HepG2 (cell line): Measurements from ENCODE around the gene SPECC1L. TPM values are rescaled to one million over a fixed set of nuclear protein-coding genes. Genes with fewer than 3 reads are reported as not detected.

Source experiments
- ATAC-seq: fragments of 200-7000 bp; cut with Tn5 transposase; 3 replicates; pipeline ENCODE4 v1.9.1; 2020; ENCODE audit warnings: mild to moderate bottlenecking, moderate library complexity
- BruUV-seq: library from RNA; stranded (reverse); fragments of 400-500 nt; replicated peaks from 2 replicates; lab custom pipeline; 2021; lab: Mats Ljungman, UMichigan
- CTCF ChIA-PET: fragments of 300-600 bp; formaldehyde crosslinking; extraction: SDS; loops from one replicate; lab custom pipeline; 2021; ENCODE audit warnings: low total read pairs, inconsistent platforms, low intra/inter-chr PET ratio; lab: Yijun Ruan, JAX
- POLR2A ChIA-PET: fragments of 350-600 bp; sonication (Branson Sonifier 250); formaldehyde crosslinking; loops from one replicate; lab custom pipeline; 2020; ENCODE audit warnings: antibody characterized with exemption, inconsistent platforms; lab: Yijun Ruan, JAX
- DNase-seq: peaks from one replicate; pipeline ENCODE4 v3.0.0-alpha.2; 2015; ENCODE audit warnings: low spot score
- FAIRE-seq: peaks from 3 replicates; lab custom pipeline; 2011; peaks lifted over from hg19 to GRCh38; lab: Jason Lieb, UNC
- H2AFZ ChIP-seq: one replicate; pipeline ENCODE4 v1.6.1; 2011; ENCODE audit warnings: low read length, inconsistent platforms
- H3K27ac ChIP-seq: fragments of 300-600 bp; 3 replicates; pipeline ENCODE4 v1.8.0; 2011; ENCODE audit warnings: mixed run types, mild to moderate bottlenecking, mixed read lengths, low read length, inconsistent platforms; ENCODE audit not compliant: insufficient read depth; ENCODE audit errors: extremely low read length
- H3K27me3 ChIP-seq, 2 experiments: fragments of 200-600 bp in 1 of 2; 2 replicates in 1 of 2; 3 replicates in 1 of 2; pipeline versions ENCODE4 v1.6.0 to v1.8.0; 2011; ENCODE audit warnings: low read length in 2 of 2, mild to moderate bottlenecking in 2 of 2, moderate library complexity in 2 of 2, inconsistent platforms in 1 of 2; ENCODE audit not compliant: insufficient read depth in 2 of 2, control insufficient read depth in 1 of 2
- H3K36me3 ChIP-seq, 2 experiments: fragments of 200-600 bp in 1 of 2; replicated peaks in 1 of 2; 2 replicates in 1 of 2; 3 replicates in 1 of 2; pipeline versions ENCODE4 v1.5.1 to v1.8.0; 2011; ENCODE audit warnings: low read length in 2 of 2, inconsistent platforms in 1 of 2; ENCODE audit not compliant: insufficient read depth in 2 of 2, control insufficient read depth in 1 of 2
- H3K4me1 ChIP-seq: 2 replicates; pipeline ENCODE4 v1.5.1; 2012; ENCODE audit warnings: low read length, inconsistent platforms; ENCODE audit not compliant: insufficient read depth
- H3K4me2 ChIP-seq: 2 replicates; pipeline ENCODE4 v1.6.0; 2011; ENCODE audit warnings: low read depth, low read length, inconsistent platforms
- H3K4me3 ChIP-seq, 3 experiments: fragments of 200-600 bp in 1 of 3; sonication (generic), shearing (Covaris generic) in 1 of 3; replicated peaks in 1 of 3; 2 replicates each; pipeline ENCODE4 v1.5.1; 2011 to 2016; ENCODE audit warnings: low read length in 3 of 3, inconsistent platforms in 2 of 3, low read depth in 2 of 3, mild to moderate bottlenecking in 2 of 3, control low read depth in 1 of 3, mixed read lengths in 1 of 3; ENCODE audit not compliant: insufficient read depth in 1 of 3
- H3K79me2 ChIP-seq: one replicate; pipeline ENCODE4 v1.6.1; 2011; ENCODE audit warnings: low read length, inconsistent platforms; ENCODE audit not compliant: insufficient read depth
- H3K9ac ChIP-seq: 2 replicates; pipeline ENCODE4 v1.6.0; 2011; ENCODE audit warnings: mild to moderate bottlenecking, low read depth, low read length, inconsistent platforms; ENCODE audit not compliant: insufficient read depth
- H3K9me3 ChIP-seq: 2 replicates; pipeline ENCODE4 v1.5.1; 2012; ENCODE audit warnings: mild to moderate bottlenecking, low read length
- H4K20me1 ChIP-seq: 2 replicates; pipeline ENCODE4 v1.6.0; 2011; ENCODE audit warnings: inconsistent platforms, mild to moderate bottlenecking, low read length, moderate library complexity; ENCODE audit not compliant: insufficient read depth
- CBX2 ChIP-seq, 2 experiments: fragments of 200-600 bp in 1 of 2; sonication (generic); formaldehyde crosslinking in 1 of 2; IDR thresholded peaks; 2 replicates each; pipeline versions ENCODE4 v1.7.0 to v1.8.1; 2018 to 2022; ENCODE audit warnings: low read depth in 2 of 2, low read length in 1 of 2, mild to moderate bottlenecking in 1 of 2, missing genetic modification reagents in 1 of 2
- FOXM1 ChIP-seq: sonication (generic); formaldehyde crosslinking; IDR thresholded peaks from 2 replicates; pipeline ENCODE4 v1.5.0; 2020; ENCODE audit warnings: missing genetic modification reagents
- FOXO4 ChIP-seq: sonication (generic); formaldehyde crosslinking; conservative IDR thresholded peaks from 2 replicates; pipeline ENCODE4 v1.8.1; 2023; ENCODE audit warnings: missing genetic modification reagents
- HNRNPL ChIP-seq: fragments of 200-400 bp; formaldehyde crosslinking; IDR thresholded peaks from 2 replicates; pipeline ENCODE4 v1.6.1; 2017; ENCODE audit warnings: mild to moderate bottlenecking, low read depth, low read length
- MTERF4 ChIP-seq: sonication (generic); formaldehyde crosslinking; IDR thresholded peaks from 2 replicates; pipeline ENCODE4 v1.8.0; 2023; ENCODE audit warnings: mild to moderate bottlenecking, missing genetic modification reagents
- NFIB ChIP-seq: sonication (generic); formaldehyde crosslinking; IDR thresholded peaks from 2 replicates; pipeline ENCODE4 v1.9.0; 2021; ENCODE audit warnings: missing genetic modification reagents, mild to moderate bottlenecking, borderline replicate concordance
- NFRKB ChIP-seq: fragments of 450-650 bp; IDR thresholded peaks from 2 replicates; pipeline ENCODE4 v1.6.1; 2017
- PHB2 ChIP-seq: fragments of 450-650 bp; IDR thresholded peaks from 2 replicates; pipeline ENCODE4 v1.6.1; 2018; ENCODE audit not compliant: partially characterized antibody
- RCOR2 ChIP-seq: IDR thresholded peaks from 2 replicates; pipeline ENCODE4 v1.6.1; 2016; ENCODE audit warnings: missing biosample characterization, missing genetic modification reagents
- SOX5 ChIP-seq: IDR thresholded peaks from 2 replicates; pipeline ENCODE4 v1.6.1; 2016; ENCODE audit warnings: borderline replicate concordance
- ZBTB42 ChIP-seq: sonication (generic); formaldehyde crosslinking; IDR thresholded peaks from 2 replicates; pipeline ENCODE4 v1.5.0; 2020; ENCODE audit warnings: mild to moderate bottlenecking, missing genetic modification reagents
- ZFP90 ChIP-seq: sonication (generic); formaldehyde crosslinking; IDR thresholded peaks from 2 replicates; pipeline ENCODE4 v1.8.0; 2022; ENCODE audit warnings: missing genetic modification reagents, mild to moderate bottlenecking, inconsistent platforms, borderline replicate concordance
- ZFX ChIP-seq: sonication (generic); formaldehyde crosslinking; IDR thresholded peaks from 2 replicates; pipeline ENCODE4 v1.4.0; 2020; ENCODE audit warnings: mild to moderate bottlenecking, low read depth, missing genetic modification reagents, moderate library complexity
- ZFYVE20 ChIP-seq: sonication (generic); formaldehyde crosslinking; IDR thresholded peaks from 2 replicates; pipeline ENCODE4 v1.8.0; 2023; ENCODE audit warnings: low read depth, mild to moderate bottlenecking, moderate library complexity, missing genetic modification reagents, borderline replicate concordance
- ZNF224 ChIP-seq: sonication (generic); formaldehyde crosslinking; IDR thresholded peaks from 2 replicates; pipeline ENCODE4 v1.5.0; 2020; ENCODE audit warnings: mild to moderate bottlenecking, missing genetic modification reagents
- ZNF431 ChIP-seq: sonication (generic); formaldehyde crosslinking; IDR thresholded peaks from 2 replicates; pipeline ENCODE4 v1.9.0; 2022; ENCODE audit warnings: missing genetic modification reagents, low read depth, mild to moderate bottlenecking, borderline replicate concordance
- ZNF550 ChIP-seq: sonication (generic); formaldehyde crosslinking; IDR thresholded peaks from 2 replicates; pipeline ENCODE4 v1.4.0; 2020; ENCODE audit warnings: mild to moderate bottlenecking, missing genetic modification reagents, borderline replicate concordance
- ZNF605 ChIP-seq: sonication (generic); formaldehyde crosslinking; IDR thresholded peaks from 2 replicates; pipeline ENCODE4 v1.8.0; 2022; ENCODE audit warnings: mild to moderate bottlenecking, missing genetic modification reagents
- ZNF781 ChIP-seq: sonication (generic); formaldehyde crosslinking; IDR thresholded peaks from 2 replicates; pipeline ENCODE4 v1.5.1; 2020; ENCODE audit warnings: borderline replicate concordance, mild to moderate bottlenecking, missing genetic modification reagents; ENCODE audit errors: not compliant biosample characterization
- WGBS: methylation state at CpG from one replicate; pipeline ENCODE4 v1.1.6; 2017; ENCODE audit warnings: low lambda C conversion rate; 5-methylcytosine and 5-hydroxymethylcytosine counted together
- in situ Hi-C: cut with HindIII; loops from 2 replicates; pipeline ENCODE4 v1.10.0; 2017; ENCODE audit warnings: low pct_unique_long_range_greater_than_20kb; ENCODE audit not compliant: extremely low pct_ligation_motif_present
- intact Hi-C: fragments of 100-400 bp; cut with micrococcal nuclease; formaldehyde crosslinking; loops from one replicate; pipeline ENCODE4 v1.10.0; 2022; ENCODE audit not compliant: unreplicated experiment
- polyA plus RNA-seq, 8 experiments: library from polyadenylated mRNA; depleted of rRNA in 3 of 8; stranded (reverse) in 7 of 8; unstranded in 1 of 8; fragments of >200 nt; fragmentation: Illumina TruSeq in 4 of 8; extraction: Trizol in 4 of 8; gene quantifications; 2 replicates each; pipeline versions ENCODE4 v1.2.1 to v1.2.3, GENCODE V29; 2011 to 2016; ENCODE audit warnings: low read depth in 4 of 8, missing spikeins in 1 of 8, mixed read lengths in 1 of 8; ENCODE audit not compliant: insufficient read depth in 1 of 8
- total RNA-seq, 5 experiments: library from RNA; depleted of rRNA; stranded (reverse); fragments of >200 nt; fragmentation: Illumina TruSeq; extraction: Trizol; gene quantifications; 2 replicates each; pipeline ENCODE4 v1.2.3, GENCODE V29; 2016; ENCODE audit warnings: low read depth in 1 of 5

Gene SPECC1L
- total and polyA plus RNA-seq, 2 of the 13 experiments (the other 11 are each of a cell fraction or from before 2014, with no cell fraction given): 14.1 to 30.3 TPM

GRCh38 chr22:24408630-24409029 is 138.0 kb downstream of the SPECC1L start:
- CTCF ChIA-PET: no interaction called here
- no peak overlapping the region for H2AFZ ChIP-seq
- no peaks in the 10 kb centered on the region for H3K9me3 ChIP-seq
- no peak overlapping the region for H3K27ac ChIP-seq
- in situ Hi-C loops: no loop called here
- H3K79me2 ChIP-seq: no peaks in the 10 kb centered on the region
- no peaks in the 10 kb centered on the region for H4K20me1 ChIP-seq
- no peak for DNase-seq
- TF ChIP-seq FOXM1 (CRISPR knock-in tag) (no peak), RCOR2 (CRISPR knock-in tag) (no peak), HNRNPL (no peak), ZFYVE20 (CRISPR knock-in tag) (no peak), MTERF4 (CRISPR knock-in tag) (no peak), ZBTB42 (CRISPR knock-in tag) (no peak), ZNF550 (CRISPR knock-in tag) (no peak), SOX5 (CRISPR knock-in tag) (no peak), ZNF605 (CRISPR knock-in tag) (no peak), FOXO4 (no peak), ZFX (CRISPR knock-in tag) (no peak), ZNF224 (CRISPR knock-in tag) (no peak), NFIB (no peak), ZFP90 (CRISPR knock-in tag) (no peak), PHB2 (no peak), ZNF431 (no peak), NFRKB (no peak), CBX2 (IDR thresholded peaks at IDR 0.05; ENCODE audit: low read depth, low read length) (no peak), CBX2 (CRISPR knock-in tag; IDR thresholded peaks at IDR 0.05; ENCODE audit: low read depth) (no peak), ZNF781 (CRISPR knock-in tag) (no peak)
- WGBS: 91% methylated on average over 4 of the region's 7 CpGs
- intact Hi-C loops: no loop called here
- no TSS peak for BruUV-seq
- POLR2A ChIA-PET: no interaction called here
- no peaks in the 10 kb centered on the region for H3K4me1 ChIP-seq
- H3K4me3 ChIP-seq: no peak overlapping the region
- no peak for FAIRE-seq
- peaks cover 15 to 58% of the 10 kb centered on the region in 2 experiments for H3K36me3 ChIP-seq
- no peak for ATAC-seq
- no peaks in the 10 kb centered on the region for H3K27me3 ChIP-seq
- no peak overlapping the region for H3K9ac ChIP-seq
- H3K4me2 ChIP-seq: no peak overlapping the region
